WTC11 (cell line): Measurements from ENCODE around the gene ARHGAP25. TPM values are rescaled to one million over a fixed set of nuclear protein-coding genes. Genes with fewer than 3 reads are reported as not detected.

Source experiments
- ATAC-seq: fragments of 200-7000 bp; cut with Tn5 transposase; 2 replicates; pipeline ENCODE4 v1.10.0; 2021; ENCODE audit warnings: mild to moderate bottlenecking, moderate library complexity
- CTCF ChIA-PET: fragments of 300-600 bp; sonication (Branson Sonifier 250); formaldehyde crosslinking; loops from one replicate; lab custom pipeline; 2021; ENCODE audit warnings: antibody characterized with exemption; lab: Charles Lee
- POLR2A ChIA-PET: fragments of 350-600 bp; sonication (Branson Sonifier 250); formaldehyde crosslinking; loops from one replicate; lab custom pipeline; 2021; ENCODE audit warnings: antibody characterized with exemption; lab: Charles Lee
- DNase-seq: peaks from one replicate; pipeline ENCODE4 v3.0.0; 2021; ENCODE audit warnings: low spot score
- H3K27ac Mint-ChIP-seq: 2 replicates; pipeline ENCODE4 v1.8.0; 2021; ENCODE audit warnings: mixed read lengths
- H3K27me3 Mint-ChIP-seq: 2 replicates; pipeline ENCODE4 v1.8.0; 2021; ENCODE audit warnings: low read depth, mild to moderate bottlenecking, moderate library complexity, mixed read lengths
- H3K36me3 Mint-ChIP-seq: 2 replicates; pipeline ENCODE4 v1.8.0; 2021; ENCODE audit warnings: mixed read lengths
- H3K4me1 Mint-ChIP-seq: 2 replicates; pipeline ENCODE4 v1.8.0; 2022; ENCODE audit warnings: mixed read lengths
- H3K4me3 Mint-ChIP-seq: 2 replicates; pipeline ENCODE4 v1.8.0; 2021; ENCODE audit warnings: mild to moderate bottlenecking, moderate library complexity, mixed read lengths
- H3K9me3 Mint-ChIP-seq: 2 replicates; pipeline ENCODE4 v1.8.0; 2021; ENCODE audit warnings: mixed read lengths
- E2F1 ChIP-seq: sonication (generic); formaldehyde crosslinking; IDR thresholded peaks from 2 replicates; pipeline ENCODE4 v1.8.0; 2022; ENCODE audit warnings: mild to moderate bottlenecking, missing genetic modification reagents
- EMX1 ChIP-seq: fragments of 250-450 bp; sonication (Bioruptor Pico); IDR thresholded peaks from 2 replicates; pipeline ENCODE4 v1.8.0; 2021; ENCODE audit warnings: mild to moderate bottlenecking
- ESRRA ChIP-seq: sonication (generic); formaldehyde crosslinking; IDR thresholded peaks from 2 replicates; pipeline ENCODE4 v1.8.1; 2022; ENCODE audit warnings: mild to moderate bottlenecking, missing genetic modification reagents, borderline replicate concordance
- FOXJ3 ChIP-seq: sonication (generic); formaldehyde crosslinking; IDR thresholded peaks from 2 replicates; pipeline ENCODE4 v1.9.0; 2021; ENCODE audit warnings: missing genetic modification reagents, mild to moderate bottlenecking, borderline replicate concordance
- HMGA2 ChIP-seq: fragments of 250-450 bp; sonication (Bioruptor Pico); IDR thresholded peaks from 2 replicates; pipeline ENCODE4 v1.4.0; 2021; ENCODE audit warnings: mild to moderate bottlenecking, moderate library complexity
- NR1H2 ChIP-seq: sonication (generic); formaldehyde crosslinking; IDR thresholded peaks from 2 replicates; pipeline ENCODE4 v1.9.0; 2021; ENCODE audit warnings: mild to moderate bottlenecking, moderate library complexity, missing genetic modification reagents
- USF1 ChIP-seq: sonication (generic); formaldehyde crosslinking; IDR thresholded peaks from 2 replicates; pipeline ENCODE4 v1.8.0; 2022; ENCODE audit warnings: mild to moderate bottlenecking, missing genetic modification reagents
- ZNF232 ChIP-seq: sonication (generic); formaldehyde crosslinking; IDR thresholded peaks from 2 replicates; pipeline ENCODE4 v1.8.0; 2022; ENCODE audit warnings: mild to moderate bottlenecking, missing genetic modification reagents
- ZNF396 ChIP-seq: fragments of 250-450 bp; sonication (Bioruptor Pico); IDR thresholded peaks from 2 replicates; pipeline ENCODE4 v1.8.0; 2021; ENCODE audit warnings: mild to moderate bottlenecking, moderate library complexity, borderline replicate concordance
- total RNA-seq: library from RNA; stranded (reverse); gene quantifications from 3 replicates; pipeline ENCODE4 v1.2.3, GENCODE V29; 2021
- TF ChIP-seq, protein P1 (sequence below): fragments of 250-450 bp; sonication (Bioruptor Pico); IDR thresholded peaks from 2 replicates; pipeline ENCODE4 v1.9.0; 2021; ENCODE audit warnings: mild to moderate bottlenecking
- TF ChIP-seq, protein P2 (sequence below): sonication (generic); formaldehyde crosslinking; conservative IDR thresholded peaks from 2 replicates; pipeline ENCODE4 v1.8.1; 2023; ENCODE audit warnings: mild to moderate bottlenecking, low read depth, missing genetic modification reagents, moderate library complexity
- TF ChIP-seq, protein P3 (sequence below): sonication (generic); formaldehyde crosslinking; IDR thresholded peaks from 2 replicates; pipeline ENCODE4 v1.8.0; 2022; ENCODE audit warnings: mild to moderate bottlenecking, missing genetic modification reagents
- TF ChIP-seq, protein P4 (sequence below): fragments of 250-450 bp; sonication (Bioruptor Pico); IDR thresholded peaks from 2 replicates; pipeline ENCODE4 v2.1.2; 2022; ENCODE audit warnings: mild to moderate bottlenecking, moderate library complexity
- TF ChIP-seq, protein P5 (sequence below): fragments of 250-450 bp; sonication (Bioruptor Pico); IDR thresholded peaks from 2 replicates; pipeline ENCODE4 v1.9.0; 2021; ENCODE audit warnings: mild to moderate bottlenecking, borderline replicate concordance
- TF ChIP-seq, protein P6 (sequence below): sonication (generic); formaldehyde crosslinking; IDR thresholded peaks from 2 replicates; pipeline ENCODE4 v1.8.1; 2022; ENCODE audit warnings: low read depth, missing genetic modification reagents, borderline replicate concordance

ARHGAP25 gene
- total RNA-seq, 1 experiment from 2014 or later, result 2.9 TPM

DNA sequence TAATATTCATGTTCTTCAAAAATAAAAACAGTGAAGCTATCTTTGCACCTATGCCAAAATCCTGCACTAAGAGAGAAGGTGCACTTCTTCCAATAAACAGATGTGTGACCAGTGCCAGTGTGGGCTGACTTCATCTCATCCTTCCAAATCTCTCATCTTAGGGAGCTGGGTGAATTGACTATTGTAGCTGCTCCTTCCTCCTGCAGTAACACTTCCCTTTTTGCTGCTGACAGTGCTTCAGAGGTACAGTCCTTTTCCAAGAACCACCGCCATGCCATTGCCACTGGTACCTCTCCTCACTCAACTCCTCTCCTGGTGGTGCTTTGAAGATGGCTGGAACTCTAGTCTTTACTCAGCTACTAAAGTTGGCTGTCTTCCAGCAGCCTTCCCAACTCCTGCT lies 42.1 kb upstream of the ARHGAP25 start (continued):
- TF ChIP-seq, protein P1, sequence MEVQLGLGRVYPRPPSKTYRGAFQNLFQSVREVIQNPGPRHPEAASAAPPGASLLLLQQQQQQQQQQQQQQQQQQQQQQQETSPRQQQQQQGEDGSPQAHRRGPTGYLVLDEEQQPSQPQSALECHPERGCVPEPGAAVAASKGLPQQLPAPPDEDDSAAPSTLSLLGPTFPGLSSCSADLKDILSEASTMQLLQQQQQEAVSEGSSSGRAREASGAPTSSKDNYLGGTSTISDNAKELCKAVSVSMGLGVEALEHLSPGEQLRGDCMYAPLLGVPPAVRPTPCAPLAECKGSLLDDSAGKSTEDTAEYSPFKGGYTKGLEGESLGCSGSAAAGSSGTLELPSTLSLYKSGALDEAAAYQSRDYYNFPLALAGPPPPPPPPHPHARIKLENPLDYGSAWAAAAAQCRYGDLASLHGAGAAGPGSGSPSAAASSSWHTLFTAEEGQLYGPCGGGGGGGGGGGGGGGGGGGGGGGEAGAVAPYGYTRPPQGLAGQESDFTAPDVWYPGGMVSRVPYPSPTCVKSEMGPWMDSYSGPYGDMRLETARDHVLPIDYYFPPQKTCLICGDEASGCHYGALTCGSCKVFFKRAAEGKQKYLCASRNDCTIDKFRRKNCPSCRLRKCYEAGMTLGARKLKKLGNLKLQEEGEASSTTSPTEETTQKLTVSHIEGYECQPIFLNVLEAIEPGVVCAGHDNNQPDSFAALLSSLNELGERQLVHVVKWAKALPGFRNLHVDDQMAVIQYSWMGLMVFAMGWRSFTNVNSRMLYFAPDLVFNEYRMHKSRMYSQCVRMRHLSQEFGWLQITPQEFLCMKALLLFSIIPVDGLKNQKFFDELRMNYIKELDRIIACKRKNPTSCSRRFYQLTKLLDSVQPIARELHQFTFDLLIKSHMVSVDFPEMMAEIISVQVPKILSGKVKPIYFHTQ, result no peak
- TF ChIP-seq FOXJ3 (CRISPR knock-in tag), result no peak
- TF ChIP-seq HMGA2 (CRISPR knock-in tag), result no peak
- no peak for TF ChIP-seq E2F1 (CRISPR knock-in tag)
- no peak for TF ChIP-seq USF1 (CRISPR knock-in tag)

DNA sequence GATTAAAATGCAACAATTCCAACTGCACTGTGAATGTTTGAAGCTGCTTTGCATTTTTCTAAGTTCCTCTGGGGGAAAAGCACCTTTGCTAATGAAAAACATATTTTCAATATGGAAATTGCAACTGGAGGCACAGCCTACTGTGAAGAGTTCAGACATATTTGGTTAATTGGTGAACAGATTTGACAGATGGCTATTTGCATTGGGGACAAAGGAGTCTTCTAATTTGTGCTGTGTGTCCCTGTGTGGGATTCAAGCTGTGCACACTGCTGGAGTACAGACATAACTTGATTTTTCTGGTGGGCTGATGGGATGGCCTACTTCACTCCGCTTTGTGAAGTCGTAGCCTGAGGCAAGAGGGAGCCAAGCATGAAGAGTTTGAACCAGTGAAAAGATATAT lies 40.7 kb upstream of the ARHGAP25 start:
- H3K4me1 Mint-ChIP-seq, result peaks cover 57% of the 10 kb centered on the region
- H3K4me3 Mint-ChIP-seq, result no peak overlapping the region
- POLR2A ChIA-PET, result no interaction called here
- CTCF ChIA-PET, result interaction anchor here (1.2 kb wide), 1 partner anchor 15 kb away, joined by 4 read pairs; no protein-coding TSS in a partner anchor
- DNase-seq (no peak), ATAC-seq (no peak)
- TF ChIP-seq ESRRA (CRISPR knock-in tag) (no peak), HMGA2 (CRISPR knock-in tag) (no peak)
- TF ChIP-seq, protein P2, sequence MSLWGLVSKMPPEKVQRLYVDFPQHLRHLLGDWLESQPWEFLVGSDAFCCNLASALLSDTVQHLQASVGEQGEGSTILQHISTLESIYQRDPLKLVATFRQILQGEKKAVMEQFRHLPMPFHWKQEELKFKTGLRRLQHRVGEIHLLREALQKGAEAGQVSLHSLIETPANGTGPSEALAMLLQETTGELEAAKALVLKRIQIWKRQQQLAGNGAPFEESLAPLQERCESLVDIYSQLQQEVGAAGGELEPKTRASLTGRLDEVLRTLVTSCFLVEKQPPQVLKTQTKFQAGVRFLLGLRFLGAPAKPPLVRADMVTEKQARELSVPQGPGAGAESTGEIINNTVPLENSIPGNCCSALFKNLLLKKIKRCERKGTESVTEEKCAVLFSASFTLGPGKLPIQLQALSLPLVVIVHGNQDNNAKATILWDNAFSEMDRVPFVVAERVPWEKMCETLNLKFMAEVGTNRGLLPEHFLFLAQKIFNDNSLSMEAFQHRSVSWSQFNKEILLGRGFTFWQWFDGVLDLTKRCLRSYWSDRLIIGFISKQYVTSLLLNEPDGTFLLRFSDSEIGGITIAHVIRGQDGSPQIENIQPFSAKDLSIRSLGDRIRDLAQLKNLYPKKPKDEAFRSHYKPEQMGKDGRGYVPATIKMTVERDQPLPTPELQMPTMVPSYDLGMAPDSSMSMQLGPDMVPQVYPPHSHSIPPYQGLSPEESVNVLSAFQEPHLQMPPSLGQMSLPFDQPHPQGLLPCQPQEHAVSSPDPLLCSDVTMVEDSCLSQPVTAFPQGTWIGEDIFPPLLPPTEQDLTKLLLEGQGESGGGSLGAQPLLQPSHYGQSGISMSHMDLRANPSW (CRISPR knock-in tag), result no peak
- TF ChIP-seq, protein P3, sequence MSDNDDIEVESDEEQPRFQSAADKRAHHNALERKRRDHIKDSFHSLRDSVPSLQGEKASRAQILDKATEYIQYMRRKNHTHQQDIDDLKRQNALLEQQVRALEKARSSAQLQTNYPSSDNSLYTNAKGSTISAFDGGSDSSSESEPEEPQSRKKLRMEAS (CRISPR knock-in tag), result no peak
- TF ChIP-seq, protein P4, sequence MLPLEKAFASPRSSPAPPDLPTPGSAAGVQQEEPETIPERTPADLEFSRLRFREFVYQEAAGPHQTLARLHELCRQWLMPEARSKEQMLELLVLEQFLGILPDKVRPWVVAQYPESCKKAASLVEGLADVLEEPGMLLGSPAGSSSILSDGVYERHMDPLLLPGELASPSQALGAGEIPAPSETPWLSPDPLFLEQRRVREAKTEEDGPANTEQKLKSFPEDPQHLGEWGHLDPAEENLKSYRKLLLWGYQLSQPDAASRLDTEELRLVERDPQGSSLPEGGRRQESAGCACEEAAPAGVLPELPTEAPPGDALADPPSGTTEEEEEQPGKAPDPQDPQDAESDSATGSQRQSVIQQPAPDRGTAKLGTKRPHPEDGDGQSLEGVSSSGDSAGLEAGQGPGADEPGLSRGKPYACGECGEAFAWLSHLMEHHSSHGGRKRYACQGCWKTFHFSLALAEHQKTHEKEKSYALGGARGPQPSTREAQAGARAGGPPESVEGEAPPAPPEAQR (CRISPR knock-in tag), result no peak
- peaks cover 52% of the 10 kb centered on the region for H3K36me3 Mint-ChIP-seq
- H3K9me3 Mint-ChIP-seq, result peaks cover 50% of the 10 kb centered on the region
- H3K27ac Mint-ChIP-seq, result no peak overlapping the region
- H3K27me3 Mint-ChIP-seq, result no peaks in the 10 kb centered on the region

- Mint-ChIP-seq H3K4me3 (no peak overlapping the region), H3K27ac (no peak overlapping the region), H3K36me3 (peaks cover 67% of the 10 kb centered on the region), H3K27me3 (no peaks in the 10 kb centered on the region), H3K9me3 (peaks cover 66% of the 10 kb centered on the region), H3K4me1 (peaks cover 37% of the 10 kb centered on the region)
- POLR2A ChIA-PET, result no interaction called here
- ATAC-seq, result no peak
- DNase-seq, result no peak
- CTCF ChIA-PET, result interaction anchor here (3.0 kb wide), 1 partner anchor 13 kb away, joined by 15 read pairs; no protein-coding TSS in a partner anchor
- TF ChIP-seq, protein P5, sequence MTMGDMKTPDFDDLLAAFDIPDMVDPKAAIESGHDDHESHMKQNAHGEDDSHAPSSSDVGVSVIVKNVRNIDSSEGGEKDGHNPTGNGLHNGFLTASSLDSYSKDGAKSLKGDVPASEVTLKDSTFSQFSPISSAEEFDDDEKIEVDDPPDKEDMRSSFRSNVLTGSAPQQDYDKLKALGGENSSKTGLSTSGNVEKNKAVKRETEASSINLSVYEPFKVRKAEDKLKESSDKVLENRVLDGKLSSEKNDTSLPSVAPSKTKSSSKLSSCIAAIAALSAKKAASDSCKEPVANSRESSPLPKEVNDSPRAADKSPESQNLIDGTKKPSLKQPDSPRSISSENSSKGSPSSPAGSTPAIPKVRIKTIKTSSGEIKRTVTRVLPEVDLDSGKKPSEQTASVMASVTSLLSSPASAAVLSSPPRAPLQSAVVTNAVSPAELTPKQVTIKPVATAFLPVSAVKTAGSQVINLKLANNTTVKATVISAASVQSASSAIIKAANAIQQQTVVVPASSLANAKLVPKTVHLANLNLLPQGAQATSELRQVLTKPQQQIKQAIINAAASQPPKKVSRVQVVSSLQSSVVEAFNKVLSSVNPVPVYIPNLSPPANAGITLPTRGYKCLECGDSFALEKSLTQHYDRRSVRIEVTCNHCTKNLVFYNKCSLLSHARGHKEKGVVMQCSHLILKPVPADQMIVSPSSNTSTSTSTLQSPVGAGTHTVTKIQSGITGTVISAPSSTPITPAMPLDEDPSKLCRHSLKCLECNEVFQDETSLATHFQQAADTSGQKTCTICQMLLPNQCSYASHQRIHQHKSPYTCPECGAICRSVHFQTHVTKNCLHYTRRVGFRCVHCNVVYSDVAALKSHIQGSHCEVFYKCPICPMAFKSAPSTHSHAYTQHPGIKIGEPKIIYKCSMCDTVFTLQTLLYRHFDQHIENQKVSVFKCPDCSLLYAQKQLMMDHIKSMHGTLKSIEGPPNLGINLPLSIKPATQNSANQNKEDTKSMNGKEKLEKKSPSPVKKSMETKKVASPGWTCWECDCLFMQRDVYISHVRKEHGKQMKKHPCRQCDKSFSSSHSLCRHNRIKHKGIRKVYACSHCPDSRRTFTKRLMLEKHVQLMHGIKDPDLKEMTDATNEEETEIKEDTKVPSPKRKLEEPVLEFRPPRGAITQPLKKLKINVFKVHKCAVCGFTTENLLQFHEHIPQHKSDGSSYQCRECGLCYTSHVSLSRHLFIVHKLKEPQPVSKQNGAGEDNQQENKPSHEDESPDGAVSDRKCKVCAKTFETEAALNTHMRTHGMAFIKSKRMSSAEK (CRISPR knock-in tag), result no peak
- TF ChIP-seq, protein P6, sequence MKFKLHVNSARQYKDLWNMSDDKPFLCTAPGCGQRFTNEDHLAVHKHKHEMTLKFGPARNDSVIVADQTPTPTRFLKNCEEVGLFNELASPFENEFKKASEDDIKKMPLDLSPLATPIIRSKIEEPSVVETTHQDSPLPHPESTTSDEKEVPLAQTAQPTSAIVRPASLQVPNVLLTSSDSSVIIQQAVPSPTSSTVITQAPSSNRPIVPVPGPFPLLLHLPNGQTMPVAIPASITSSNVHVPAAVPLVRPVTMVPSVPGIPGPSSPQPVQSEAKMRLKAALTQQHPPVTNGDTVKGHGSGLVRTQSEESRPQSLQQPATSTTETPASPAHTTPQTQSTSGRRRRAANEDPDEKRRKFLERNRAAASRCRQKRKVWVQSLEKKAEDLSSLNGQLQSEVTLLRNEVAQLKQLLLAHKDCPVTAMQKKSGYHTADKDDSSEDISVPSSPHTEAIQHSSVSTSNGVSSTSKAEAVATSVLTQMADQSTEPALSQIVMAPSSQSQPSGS (CRISPR knock-in tag), result no peak
- TF ChIP-seq ESRRA (CRISPR knock-in tag), result no peak
- TF ChIP-seq ZNF396 (CRISPR knock-in tag), result no peak
- no peak for TF ChIP-seq EMX1 (CRISPR knock-in tag)
- no peak for TF ChIP-seq NR1H2 (CRISPR knock-in tag)
- TF ChIP-seq ZNF232 (CRISPR knock-in tag), result no peak
Measured at GRCh38 chr2:68695971-68696370, 38.6 kb upstream of the ARHGAP25 start.
